Fibroblast of mammary gland (primary cell): ENCODE results near the gene RNF222.
A peak's percentile ranks its signal among the peaks of the same experiment; 100 is the strongest.

Source experiments
- DNase-seq: peaks from one replicate; pipeline ENCODE4 v3.0.0-alpha.2; 2010; ENCODE audit warnings: low read depth
- H3K4me3 ChIP-seq: 2 replicates; pipeline ENCODE4 v1.5.1; 2011; ENCODE audit warnings: low read depth, mild to moderate bottlenecking, low read length, moderate library complexity; ENCODE audit not compliant: control insufficient read depth
- CTCF ChIP-seq: conservative IDR thresholded peaks from 2 replicates; pipeline ENCODE4 v1.5.1; 2011; ENCODE audit warnings: low read depth, low read length, inconsistent platforms; ENCODE audit not compliant: control insufficient read depth, insufficient read depth

The RNF222 gene

DNA sequence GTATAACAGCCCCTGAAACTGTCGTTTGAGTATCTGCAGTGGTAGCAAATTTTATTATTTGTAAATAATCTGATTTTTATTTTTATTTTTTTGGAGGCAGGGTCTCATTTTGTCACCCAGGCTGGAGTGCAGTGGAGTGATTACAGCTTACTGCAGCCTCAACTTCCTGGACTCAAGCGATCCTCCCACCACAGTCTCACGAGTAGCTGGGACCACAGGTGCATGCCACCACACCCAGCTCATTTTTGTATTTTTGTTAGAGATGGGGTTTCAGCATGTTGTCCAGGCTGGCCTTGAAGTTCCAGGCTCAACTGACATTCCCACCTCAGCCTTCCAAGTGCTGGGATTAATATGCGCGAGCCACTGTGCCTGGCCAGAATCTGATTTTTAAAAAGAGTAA is 40.8 kb upstream of the RNF222 start:
- no peak for TF ChIP-seq CTCF
- H3K4me3 ChIP-seq: no peak overlapping the region
- DNase-seq: no peak

DNA sequence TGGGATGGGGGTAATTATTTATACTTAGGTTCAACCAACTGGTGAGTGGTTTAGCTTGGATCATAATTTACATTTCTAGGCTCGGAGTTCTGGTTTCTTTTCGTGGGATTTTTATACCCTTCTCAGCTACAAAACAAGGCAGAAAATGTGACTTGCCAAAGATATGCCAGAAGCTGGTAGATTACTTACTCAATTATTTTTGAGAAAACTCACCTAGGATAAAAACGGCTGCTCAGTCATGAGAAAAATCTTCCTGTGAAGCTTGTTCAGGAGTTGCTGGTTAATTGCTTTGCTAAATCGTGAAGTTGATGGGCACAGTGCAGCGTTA is 39.2 kb upstream of the RNF222 start:
- DNase-seq: peak; percentile 22
- TF ChIP-seq CTCF: no peak

GRCh38 chr17:8436169-8436843 is 38.7 kb upstream of the RNF222 start:
- peak; percentile 61 for DNase-seq
- TF ChIP-seq CTCF: no peak
- peak overlapping the region; percentile 79 for H3K4me3 ChIP-seq

More for the DNA sequence above, 39.2 kb upstream of the RNF222 start:
- peak overlapping the region; percentile 79 for H3K4me3 ChIP-seq

DNA sequence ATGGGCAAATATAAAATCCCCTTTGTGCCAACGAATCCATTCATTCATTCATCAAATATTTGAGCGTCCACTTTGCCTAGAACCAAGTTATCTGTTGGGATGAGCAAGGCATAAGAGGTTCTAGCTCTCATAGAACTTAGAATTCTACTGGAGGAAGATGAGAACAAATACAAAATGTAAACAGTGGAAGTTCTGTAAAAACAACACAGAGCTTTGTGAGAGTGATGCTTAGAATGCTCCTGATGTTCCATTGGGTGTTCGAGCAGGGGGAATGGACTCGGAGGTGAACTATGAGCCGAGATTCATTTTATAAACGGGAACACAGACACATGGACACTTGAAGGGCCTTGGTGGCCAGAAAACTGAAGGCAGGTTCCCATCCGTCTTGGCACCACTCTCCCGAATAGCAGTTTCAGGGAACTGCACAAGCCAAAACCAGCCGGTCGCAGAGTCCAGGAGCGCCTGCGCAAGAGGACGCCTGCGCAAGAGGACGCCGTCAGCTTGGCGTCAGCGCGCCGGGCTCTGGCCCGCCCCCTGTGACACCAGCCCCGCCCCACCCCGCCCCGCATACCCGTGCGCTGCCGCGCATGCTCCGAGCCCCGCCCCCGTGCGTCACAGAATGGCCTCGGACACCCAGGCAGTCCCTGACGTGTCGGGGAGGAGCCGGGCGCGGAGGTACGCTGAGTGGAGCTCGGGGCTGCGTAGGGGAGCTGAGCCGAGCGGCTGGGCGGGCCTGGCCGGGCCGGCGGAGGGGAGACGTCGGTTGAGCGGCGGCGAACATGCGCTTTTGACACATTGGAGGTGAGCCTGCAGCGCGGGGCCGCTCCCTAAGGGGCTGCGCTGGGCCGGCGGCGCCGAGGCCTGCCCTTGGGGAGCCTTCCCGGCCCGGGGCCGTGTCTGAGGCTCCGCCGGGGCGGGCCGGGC is 37.9 kb upstream of the RNF222 start, which contains the start of gene NDEL1:
Gene NDEL1, plus strand, starts transcription at position 640 of the 924 bp plus-strand sequence. CDS start 8,388 bp downstream, outside the sequence.
- DNase-seq: peak; percentile 96
- TF ChIP-seq CTCF: no peak
- peak within 1 kb of the TSS; percentile 79 for H3K4me3 ChIP-seq

DNA sequence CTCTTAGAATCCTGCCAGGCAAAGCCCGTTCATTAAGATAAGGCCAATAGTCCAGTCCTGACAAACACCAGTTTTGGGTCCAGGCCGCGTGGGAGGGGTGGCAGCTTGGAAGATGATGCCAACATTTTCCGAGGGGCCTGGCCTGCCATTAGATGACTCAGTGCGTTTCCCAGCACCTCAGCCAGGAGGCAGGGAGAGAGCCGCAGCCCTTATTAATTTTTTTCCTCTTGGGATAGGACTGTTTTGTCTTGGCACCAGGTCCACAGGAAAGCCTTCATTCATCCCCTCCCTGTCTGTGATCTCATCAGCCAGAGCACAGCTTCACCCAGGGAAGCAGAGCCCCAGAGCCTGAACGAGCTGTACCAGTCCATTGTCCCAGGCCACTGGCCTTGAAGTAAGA is 33.3 kb upstream of the RNF222 start:
- TF ChIP-seq CTCF: no peak
- DNase-seq: peak; percentile 85
- H3K4me3 ChIP-seq: no peak overlapping the region

DNA sequence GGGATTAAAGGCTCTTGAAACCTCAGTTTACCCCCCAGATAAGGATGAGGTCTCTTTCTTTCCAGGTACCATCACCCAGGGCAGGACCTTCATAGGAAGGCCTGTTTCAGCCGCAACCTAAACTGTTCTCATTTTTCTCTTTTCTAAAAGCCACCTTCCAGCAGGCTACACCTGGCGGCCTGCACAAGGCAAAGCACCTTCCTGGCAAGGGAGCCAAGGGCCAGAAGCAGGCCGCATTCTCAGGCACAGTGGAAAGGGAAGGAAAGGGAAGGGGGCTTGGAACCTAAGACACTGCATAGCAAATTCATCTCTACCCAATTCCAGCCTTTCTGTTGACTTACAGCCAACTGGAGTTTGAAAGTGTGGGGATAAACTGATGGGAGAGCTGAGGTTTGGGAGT is 29.2 kb upstream of the RNF222 start:
- DNase-seq: no peak
- H3K4me3 ChIP-seq: no peak overlapping the region
- no peak for TF ChIP-seq CTCF
